GM23338 (cell line): Measurements from ENCODE around the gene FARS2.

Source experiments
- EZH2 ChIP-seq: fragments of 200-600 bp; sonication (generic); IDR thresholded peaks from one replicate; pipeline ENCODE4 v1.8.0; 2017; ENCODE audit warnings: antibody characterized with exemption, mild to moderate bottlenecking, low read depth; ENCODE audit not compliant: unreplicated experiment
- TF ChIP-seq, protein P1 (sequence below), 2 experiments: fragments of 200-600 bp in 1 of 2; sonication (generic) in 1 of 2; conservative IDR thresholded peaks; 2 replicates each; pipeline versions ENCODE4 v1.5.1 to v1.6.1; 2016 to 2017; ENCODE audit warnings: antibody characterized with exemption in 2 of 2, low read depth in 2 of 2, mild to moderate bottlenecking in 2 of 2, moderate library complexity in 1 of 2
- TF ChIP-seq, protein P2 (sequence below): IDR thresholded peaks from one replicate; pipeline ENCODE4 v1.6.1; 2018; ENCODE audit warnings: antibody characterized with exemption; ENCODE audit not compliant: unreplicated experiment

DNA sequence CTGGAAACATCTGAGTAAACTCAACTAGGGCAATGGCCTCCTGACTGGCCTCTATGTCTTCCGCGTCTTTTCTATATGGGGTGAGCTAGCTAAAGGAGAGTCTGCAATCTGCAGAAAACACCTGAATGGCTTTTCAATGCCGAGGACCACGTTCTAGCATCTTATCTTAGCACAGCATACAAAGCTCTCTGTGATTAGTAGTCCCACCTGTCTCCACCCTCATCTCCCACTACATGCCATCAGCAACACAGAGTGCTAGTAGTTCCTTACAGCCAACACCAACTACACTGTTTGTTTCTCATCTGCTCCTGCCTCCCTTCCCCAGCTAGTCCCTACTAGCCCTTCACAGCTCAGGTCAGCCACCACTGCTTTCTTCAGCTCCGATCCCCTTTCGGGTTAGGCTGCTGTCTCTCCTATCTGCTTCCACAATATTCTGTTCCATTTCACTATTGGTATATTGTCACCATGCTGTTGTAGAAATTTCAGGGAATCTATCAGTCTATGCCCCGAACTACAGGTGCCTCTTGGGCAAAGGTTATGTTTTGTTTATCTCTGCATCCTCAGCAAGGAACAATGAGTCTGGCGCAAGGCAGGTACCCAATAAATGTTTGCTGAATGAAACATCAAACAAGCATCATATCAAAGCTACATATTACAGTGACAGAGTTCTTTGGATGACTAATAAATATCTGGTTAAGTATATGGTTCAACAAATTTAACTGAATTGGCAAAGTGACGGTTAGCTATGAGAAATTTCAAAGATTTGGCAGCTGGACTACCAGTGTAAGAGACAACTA lies 12.8 kb upstream of the FARS2 start:
- TF ChIP-seq, protein P1, sequence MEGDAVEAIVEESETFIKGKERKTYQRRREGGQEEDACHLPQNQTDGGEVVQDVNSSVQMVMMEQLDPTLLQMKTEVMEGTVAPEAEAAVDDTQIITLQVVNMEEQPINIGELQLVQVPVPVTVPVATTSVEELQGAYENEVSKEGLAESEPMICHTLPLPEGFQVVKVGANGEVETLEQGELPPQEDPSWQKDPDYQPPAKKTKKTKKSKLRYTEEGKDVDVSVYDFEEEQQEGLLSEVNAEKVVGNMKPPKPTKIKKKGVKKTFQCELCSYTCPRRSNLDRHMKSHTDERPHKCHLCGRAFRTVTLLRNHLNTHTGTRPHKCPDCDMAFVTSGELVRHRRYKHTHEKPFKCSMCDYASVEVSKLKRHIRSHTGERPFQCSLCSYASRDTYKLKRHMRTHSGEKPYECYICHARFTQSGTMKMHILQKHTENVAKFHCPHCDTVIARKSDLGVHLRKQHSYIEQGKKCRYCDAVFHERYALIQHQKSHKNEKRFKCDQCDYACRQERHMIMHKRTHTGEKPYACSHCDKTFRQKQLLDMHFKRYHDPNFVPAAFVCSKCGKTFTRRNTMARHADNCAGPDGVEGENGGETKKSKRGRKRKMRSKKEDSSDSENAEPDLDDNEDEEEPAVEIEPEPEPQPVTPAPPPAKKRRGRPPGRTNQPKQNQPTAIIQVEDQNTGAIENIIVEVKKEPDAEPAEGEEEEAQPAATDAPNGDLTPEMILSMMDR (conservative IDR thresholded peaks at IDR 0.05; ENCODE audit: low read depth in 2 of 2): no peak
- TF ChIP-seq, protein P2, sequence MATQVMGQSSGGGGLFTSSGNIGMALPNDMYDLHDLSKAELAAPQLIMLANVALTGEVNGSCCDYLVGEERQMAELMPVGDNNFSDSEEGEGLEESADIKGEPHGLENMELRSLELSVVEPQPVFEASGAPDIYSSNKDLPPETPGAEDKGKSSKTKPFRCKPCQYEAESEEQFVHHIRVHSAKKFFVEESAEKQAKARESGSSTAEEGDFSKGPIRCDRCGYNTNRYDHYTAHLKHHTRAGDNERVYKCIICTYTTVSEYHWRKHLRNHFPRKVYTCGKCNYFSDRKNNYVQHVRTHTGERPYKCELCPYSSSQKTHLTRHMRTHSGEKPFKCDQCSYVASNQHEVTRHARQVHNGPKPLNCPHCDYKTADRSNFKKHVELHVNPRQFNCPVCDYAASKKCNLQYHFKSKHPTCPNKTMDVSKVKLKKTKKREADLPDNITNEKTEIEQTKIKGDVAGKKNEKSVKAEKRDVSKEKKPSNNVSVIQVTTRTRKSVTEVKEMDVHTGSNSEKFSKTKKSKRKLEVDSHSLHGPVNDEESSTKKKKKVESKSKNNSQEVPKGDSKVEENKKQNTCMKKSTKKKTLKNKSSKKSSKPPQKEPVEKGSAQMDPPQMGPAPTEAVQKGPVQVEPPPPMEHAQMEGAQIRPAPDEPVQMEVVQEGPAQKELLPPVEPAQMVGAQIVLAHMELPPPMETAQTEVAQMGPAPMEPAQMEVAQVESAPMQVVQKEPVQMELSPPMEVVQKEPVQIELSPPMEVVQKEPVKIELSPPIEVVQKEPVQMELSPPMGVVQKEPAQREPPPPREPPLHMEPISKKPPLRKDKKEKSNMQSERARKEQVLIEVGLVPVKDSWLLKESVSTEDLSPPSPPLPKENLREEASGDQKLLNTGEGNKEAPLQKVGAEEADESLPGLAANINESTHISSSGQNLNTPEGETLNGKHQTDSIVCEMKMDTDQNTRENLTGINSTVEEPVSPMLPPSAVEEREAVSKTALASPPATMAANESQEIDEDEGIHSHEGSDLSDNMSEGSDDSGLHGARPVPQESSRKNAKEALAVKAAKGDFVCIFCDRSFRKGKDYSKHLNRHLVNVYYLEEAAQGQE: no peak
- no peak for TF ChIP-seq EZH2
